Measurements from ENCODE around the gene FARP2. TPM values are rescaled to one million over a fixed set of nuclear protein-coding genes. Genes with fewer than 3 reads are reported as not detected.

The FARP2 gene
- total and polyA plus RNA-seq, 2 of the 4 experiments (the other 2 are of a cell fraction), result 17.1 to 30.8 TPM

- H2BK5ac ChIP-seq (ENCODE audit: low read depth, low read length, poor library complexity, severe bottlenecking), result no peak overlapping the region
- WGBS, 2 experiments (ENCODE audit: extremely low coverage in 2 of 2, insufficient read length in 1 of 2), result 60% methylated on average over 2 of the region's 7 CpGs; no CpG with 5 or more reads in 1 of the 2 experiments
- H4K20me1 ChIP-seq (ENCODE audit: insufficient read depth, low read length), result peaks cover 46% of the 10 kb centered on the region
- no peak overlapping the region for H3K4me3 ChIP-seq (ENCODE audit: insufficient read depth, low read depth, low read length)
- H3K14ac ChIP-seq (replicated peaks; ENCODE audit: low read depth, low read length), result no peak overlapping the region; the same call in 1 of the 2 replicates
- H3K23ac ChIP-seq (ENCODE audit: low read depth, low read length), result peak overlapping the region; percentile 56; the same call in 1 of the 2 replicates
- CTCF ChIA-PET, result interaction anchor here (1.1 kb wide), 2 partner anchors 102 to 251 kb away, joined by 3 read pairs; no protein-coding TSS in a partner anchor
- intact Hi-C loops (cut with micrococcal nuclease) (loop anchor here (5.0 kb wide), 3 partner anchors 198 to 298 kb away; partner anchors contain the start of genes ATG4B, BOK and THAP4), dilution Hi-C loops (cut with HindIII; ENCODE audit: low sequenced_read_pairs, unreplicated experiment) (no loop called here), in situ Hi-C loops (cut with MboI; ENCODE audit: low sequenced_read_pairs) (no loop called here)
- H3K18ac ChIP-seq (ENCODE audit: low read depth, low read length), result no peak overlapping the region
- H4K8ac ChIP-seq (ENCODE audit: low read depth in 2 of 2, low read length in 2 of 2), result no peak overlapping the region
- peaks cover 10% of the 10 kb centered on the region for H3K4me1 ChIP-seq (ENCODE audit: control insufficient read depth, insufficient read depth, low read length)
- no peak overlapping the region for H2AFZ ChIP-seq (replicated peaks; ENCODE audit: low read length, poor library complexity)
- TF ChIP-seq ELK1 (IDR thresholded peaks at IDR 0.05; ENCODE audit: borderline replicate concordance, low read depth, low read length), result no peak
- no peak for TF ChIP-seq BHLHE40 (IDR thresholded peaks at IDR 0.05; ENCODE audit: low read depth, low read length)
- no peak for TF ChIP-seq USF2 (IDR thresholded peaks at IDR 0.05; ENCODE audit: low read depth, low read length)
- TF ChIP-seq MXI1 (IDR thresholded peaks at IDR 0.05; ENCODE audit: borderline replicate concordance, low read depth, low read length), result no peak
- TF ChIP-seq MAZ (IDR thresholded peaks at IDR 0.05; ENCODE audit: borderline replicate concordance, low read depth, low read length), result no peak
- no peak for TF ChIP-seq RCOR1 (IDR thresholded peaks at IDR 0.05; ENCODE audit: insufficient replicate concordance, low read length)
- H3K4me2 ChIP-seq (ENCODE audit: low read depth, low read length), result no peak overlapping the region
- ATAC-seq (ENCODE audit: low read depth) (no peak), DNase-seq (no peak)
- H3K4ac ChIP-seq (ENCODE audit: low read depth, low read length), result no peak overlapping the region
- no peak overlapping the region for H2BK120ac ChIP-seq (ENCODE audit: low read depth, low read length)
- no peak overlapping the region for H2AK5ac ChIP-seq (ENCODE audit: low read depth, low read length)
- peaks cover 25% of the 10 kb centered on the region for H3K9me1 ChIP-seq (ENCODE audit: insufficient read depth, low read length)
- H3K9ac ChIP-seq (ENCODE audit: low read depth, low read length), result no peak overlapping the region
- POLR2A ChIA-PET (ENCODE audit: unreplicated experiment), result no interaction called here
- H2AK9ac ChIP-seq (replicated peaks; ENCODE audit: low read depth, low read length, poor library complexity), result no peak overlapping the region
- no peak overlapping the region for H4K5ac ChIP-seq (ENCODE audit: low read depth, low read length)
- no peak overlapping the region for H2BK20ac ChIP-seq (ENCODE audit: low read depth, low read length)
- H3K36me3 ChIP-seq (ENCODE audit: control insufficient read depth, insufficient read depth, low read length), result peaks cover 7% of the 10 kb centered on the region
- BruUV-seq (replicated peaks), result no TSS peak
- no peak overlapping the region for H4K91ac ChIP-seq (ENCODE audit: insufficient read depth, low read depth, low read length)
- no peak overlapping the region for H2BK15ac ChIP-seq (ENCODE audit: low read depth, low read length)
- H3K9me3 ChIP-seq (ENCODE audit: control insufficient read depth, insufficient read depth, low read length), result no peaks in the 10 kb centered on the region
- H3K27ac ChIP-seq (ENCODE audit: insufficient read depth, low read length), result no peak overlapping the region
- H3K56ac ChIP-seq (ENCODE audit: extremely low read depth, insufficient read depth, low read length), result no peak overlapping the region
- H3K27me3 ChIP-seq (ENCODE audit: control insufficient read depth, insufficient read depth, low read length), result no peaks in the 10 kb centered on the region
- peaks cover 30 to 67% of the 10 kb centered on the region in 2 experiments for H3K79me1 ChIP-seq (ENCODE audit: low read depth in 1 of 2, low read length in 2 of 2)
Measured at GRCh38 chr2:241359481-241360045, 3.5 kb downstream of the FARP2 start.

All from IMR-90 (cell line).